ENCODE results near the gene FANCE.

DNA sequence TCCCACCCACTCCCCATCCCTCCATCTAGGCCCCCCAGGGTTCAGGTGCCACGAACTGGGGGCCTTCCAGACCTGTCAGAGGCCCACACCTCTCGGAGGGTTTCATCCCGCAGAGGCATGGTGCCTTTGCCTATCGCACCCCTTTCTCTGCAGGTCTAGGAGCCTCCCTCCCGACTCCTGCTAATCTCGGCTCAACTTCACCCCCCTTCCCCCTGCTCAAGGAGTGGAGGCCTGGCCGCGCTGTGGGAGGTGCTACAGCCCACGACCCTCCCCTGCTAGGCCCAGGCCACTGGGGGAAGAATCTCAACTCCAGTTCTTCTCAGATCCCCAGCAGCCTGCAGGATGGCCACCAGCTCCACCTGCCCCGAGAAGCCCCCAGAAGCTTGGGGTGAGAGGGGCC is 60.6 kb downstream of the FANCE start, which contains the start of gene TULP1:
- TF ChIP-seq, protein P1, sequence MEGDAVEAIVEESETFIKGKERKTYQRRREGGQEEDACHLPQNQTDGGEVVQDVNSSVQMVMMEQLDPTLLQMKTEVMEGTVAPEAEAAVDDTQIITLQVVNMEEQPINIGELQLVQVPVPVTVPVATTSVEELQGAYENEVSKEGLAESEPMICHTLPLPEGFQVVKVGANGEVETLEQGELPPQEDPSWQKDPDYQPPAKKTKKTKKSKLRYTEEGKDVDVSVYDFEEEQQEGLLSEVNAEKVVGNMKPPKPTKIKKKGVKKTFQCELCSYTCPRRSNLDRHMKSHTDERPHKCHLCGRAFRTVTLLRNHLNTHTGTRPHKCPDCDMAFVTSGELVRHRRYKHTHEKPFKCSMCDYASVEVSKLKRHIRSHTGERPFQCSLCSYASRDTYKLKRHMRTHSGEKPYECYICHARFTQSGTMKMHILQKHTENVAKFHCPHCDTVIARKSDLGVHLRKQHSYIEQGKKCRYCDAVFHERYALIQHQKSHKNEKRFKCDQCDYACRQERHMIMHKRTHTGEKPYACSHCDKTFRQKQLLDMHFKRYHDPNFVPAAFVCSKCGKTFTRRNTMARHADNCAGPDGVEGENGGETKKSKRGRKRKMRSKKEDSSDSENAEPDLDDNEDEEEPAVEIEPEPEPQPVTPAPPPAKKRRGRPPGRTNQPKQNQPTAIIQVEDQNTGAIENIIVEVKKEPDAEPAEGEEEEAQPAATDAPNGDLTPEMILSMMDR (IDR thresholded peaks at IDR 0.05; ENCODE audit: low read depth, low read length, poor library complexity, severe bottlenecking), result no peak
- TF ChIP-seq EZH2phosphoT487 (IDR thresholded peaks at IDR 0.05; ENCODE audit: borderline replicate concordance, low read length), result no peak

All from DOHH2 (cell line).